ENCODE data around the gene RASSF4. TPM values are rescaled to one million over a fixed set of nuclear protein-coding genes. Genes with fewer than 3 reads are reported as not detected.

Gene RASSF4
- total RNA-seq, 2 donors from 2014 or later, result 44.5 to 50.8 TPM

- TF ChIP-seq CTCF (IDR thresholded peaks at IDR 0.05) (peak in 5 of 7 experiments; percentile 8 to 42 (median 27)), POLR2A (IDR thresholded peaks at IDR 0.05) (peak in 1 of 3 donors; percentile 46)
- WGBS, 2 donors, result 0% methylated on average over 17 to 68 of the region's 79 CpGs
- Histone ChIP-seq H3K9me3 (no peaks in the 10 kb centered on the region), H3K36me3 (replicated peaks in 1 of 2; ENCODE audit: insufficient read depth in 1 of 2, low read depth in 2 of 2) (no peaks in the 10 kb centered on the region), H3K4me3 (peak within 1 kb of the TSS in 1 of 2 donors; percentile 14), H3K27me3 (no peaks in the 10 kb centered on the region), H3K27ac (peak within 1 kb of the TSS; percentile 95 to 97 (median 96)), H3K4me1 (peaks cover 66% of the 10 kb centered on the region)
- ATAC-seq, result peak; percentile 55
- DNase-seq, result peak; percentile 65 to 72 (median 65)
- intact Hi-C loops (cut with DNase I), result no loop called here
Measured at GRCh38 chr10:45000752-45001380, 41.3 kb downstream of the RASSF4 start, which contains the start of gene ZNF22. Gene ZNF22, plus strand, starts transcription at chr10:45000923. Its CDS starts 2,446 bp downstream, at chr10:45003369.

- peak; percentile 78 for ATAC-seq
- 3 to 4% methylated on average over 7 to 13 of the region's 13 CpGs for WGBS, 2 donors
- H3K4me1 ChIP-seq, result peaks cover 59% of the 10 kb centered on the region
- H3K9me3 ChIP-seq, result no peaks in the 10 kb centered on the region
- intact Hi-C loops (cut with DNase I), result no loop called here
- DNase-seq, result peak; percentile 83 to 89 (median 88)
- H3K27me3 ChIP-seq, result no peaks in the 10 kb centered on the region
- TF ChIP-seq POLR2A (IDR thresholded peaks at IDR 0.05) (peak; percentile 59 to 88 (median 84)), CTCF (IDR thresholded peaks at IDR 0.05) (peak in 3 of 7 experiments; percentile 33 to 35 (median 33))
- peak overlapping the region; percentile 95 to 97 (median 96) for H3K27ac ChIP-seq
- H3K36me3 ChIP-seq (replicated peaks in 1 of 2; ENCODE audit: insufficient read depth in 1 of 2, low read depth in 2 of 2), result no peaks in the 10 kb centered on the region
- H3K4me3 ChIP-seq, result peak overlapping the region in 1 of 2 donors; percentile 14
Measured at GRCh38 chr10:45001381-45002148, 42.0 kb downstream of the RASSF4 start.

GRCh38 chr10:45003432-45004000 lies 43.9 kb downstream of the RASSF4 start:
- ATAC-seq (no peak), DNase-seq (no peak)
- TF ChIP-seq POLR2A (IDR thresholded peaks at IDR 0.05) (no peak), CTCF (IDR thresholded peaks at IDR 0.05) (no peak)
- H3K27me3 ChIP-seq, result no peaks in the 10 kb centered on the region
- H3K4me3 ChIP-seq, result no peak overlapping the region
- peaks cover 41% of the 10 kb centered on the region for H3K4me1 ChIP-seq
- 90 to 92% methylated on average over 10 of the region's 10 CpGs for WGBS, 2 donors
- no peaks in the 10 kb centered on the region for H3K36me3 ChIP-seq (replicated peaks in 1 of 2; ENCODE audit: insufficient read depth in 1 of 2, low read depth in 2 of 2)
- no peaks in the 10 kb centered on the region for H3K9me3 ChIP-seq
- no peak overlapping the region for H3K27ac ChIP-seq
- intact Hi-C loops (cut with DNase I), result no loop called here

- intact Hi-C loops (cut with DNase I), result no loop called here
- WGBS, 2 donors, result 14 to 34% methylated on average over 3 of the region's 3 CpGs
Measured at GRCh38 chr10:45004661-45005060, 45.1 kb downstream of the RASSF4 start.

More at GRCh38 chr10:45004661-45005060, 45.1 kb downstream of the RASSF4 start:
- no peaks in the 10 kb centered on the region for H3K9me3 ChIP-seq
- no peak for DNase-seq
- TF ChIP-seq CTCF (IDR thresholded peaks at IDR 0.05), result no peak
- no peak for TF ChIP-seq POLR2A (IDR thresholded peaks at IDR 0.05)
- ATAC-seq, result no peak
- no peaks in the 10 kb centered on the region for H3K36me3 ChIP-seq (replicated peaks in 1 of 2; ENCODE audit: insufficient read depth in 1 of 2, low read depth in 2 of 2)
- H3K4me1 ChIP-seq, result peaks cover 38% of the 10 kb centered on the region
- no peak overlapping the region for H3K27ac ChIP-seq
- no peak overlapping the region for H3K4me3 ChIP-seq
- H3K27me3 ChIP-seq, result no peaks in the 10 kb centered on the region

Data from body of pancreas (tissue), 4 donors.